C4-2B (cell line): ENCODE data around the gene ADAM33.

ENCODE experiments used
- H3K27ac ChIP-seq: fragments of 450-650 bp; 2 replicates; pipeline ENCODE4 v1.5.1; 2017
- CTCF ChIP-seq: fragments of 450-650 bp; conservative IDR thresholded peaks from 2 replicates; pipeline ENCODE4 v1.5.1; 2017; ENCODE audit warnings: mild to moderate bottlenecking
- ZFX ChIP-seq: fragments of 450-650 bp; IDR thresholded peaks from 2 replicates; pipeline ENCODE4 v1.6.1; 2017

Gene ADAM33

GRCh38 chr20:3632311-3633004, 49.4 kb downstream of the ADAM33 start:
- no peak overlapping the region for H3K27ac ChIP-seq
- peak; percentile 52 for TF ChIP-seq CTCF
- TF ChIP-seq ZFX: no peak

GRCh38 chr20:3631534-3631933, 50.3 kb downstream of the ADAM33 start:
- H3K27ac ChIP-seq: no peak overlapping the region
- TF ChIP-seq ZFX (no peak), CTCF (no peak)

- TF ChIP-seq CTCF (no peak), ZFX (no peak)
- H3K27ac ChIP-seq: no peak overlapping the region
Measured at GRCh38 chr20:3630429-3630828, 51.4 kb downstream of the ADAM33 start.

GRCh38 chr20:3629893-3630292, 51.9 kb downstream of the ADAM33 start:
- no peak overlapping the region for H3K27ac ChIP-seq
- no peak for TF ChIP-seq CTCF
- TF ChIP-seq ZFX: no peak

GRCh38 chr20:3628502-3629314, 53.1 kb downstream of the ADAM33 start:
- TF ChIP-seq CTCF (no peak), ZFX (no peak)
- H3K27ac ChIP-seq: no peak overlapping the region

GRCh38 chr20:3627476-3627875, 54.3 kb downstream of the ADAM33 start:
- no peak overlapping the region for H3K27ac ChIP-seq
- TF ChIP-seq CTCF (no peak), ZFX (no peak)

- no peak for TF ChIP-seq CTCF
- no peak for TF ChIP-seq ZFX
- H3K27ac ChIP-seq: no peak overlapping the region
Measured at GRCh38 chr20:3622406-3622805, 59.4 kb downstream of the ADAM33 start.
